GM19193 (cell line): ENCODE measurements around the gene HOXA10.

Experiments
- POLR2A ChIP-seq: IDR thresholded peaks from 4 replicates; pipeline ENCODE4 v1.6.1; 2011; ENCODE audit not compliant: insufficient read depth, insufficient read length; ENCODE audit errors: extremely low read depth

Gene HOXA10

GRCh38 chr7:27123477-27124053, 50.6 kb downstream of the HOXA10 start:
- no peak for TF ChIP-seq POLR2A

- no peak for TF ChIP-seq POLR2A
These were observed 51.1 kb downstream of the HOXA10 start for GRCh38 chr7:27123007-27123476.

- TF ChIP-seq POLR2A = no peak
These were observed 51.8 kb downstream of the HOXA10 start for GRCh38 chr7:27122077-27122910.

- TF ChIP-seq POLR2A = no peak
These were observed 52.4 kb downstream of the HOXA10 start for GRCh38 chr7:27121684-27122076.
